ENCODE data around the gene ALG12. TPM values are rescaled to one million over a fixed set of nuclear protein-coding genes. Genes with fewer than 3 reads are reported as not detected.
A peak's percentile ranks its signal among the peaks of the same experiment; 100 is the strongest.
"Not testable (repeated sequence)": the region's sequence is repeated elsewhere in the genome, so short reads cannot be mapped to it uniquely, and the experiment has no call there.

ALG12 gene
- total RNA-seq, 6 donors from 2014 or later: 14.2 to 32.5 (median 22.3) TPM

- peak in 1 of 2 donors; percentile 69 for DNase-seq
- H3K4me3 ChIP-seq: no peak overlapping the region
- peaks cover 21 to 42% (median 26%) of the 10 kb centered on the region in 4 donors for H3K4me1 ChIP-seq
- H3K36me3 ChIP-seq: no peaks in the 10 kb centered on the region
- TF ChIP-seq POLR2A (IDR thresholded peaks at IDR 0.05) (no peak), POLR2AphosphoS5 (IDR thresholded peaks at IDR 0.05) (no peak), CTCF (IDR thresholded peaks at IDR 0.05) (no peak), EP300 (IDR thresholded peaks at IDR 0.05) (no peak)
- H3K27me3 ChIP-seq: no peaks in the 10 kb centered on the region
- 86 to 94% methylated on average over 5 to 19 of the region's 23 CpGs for WGBS, 2 donors
- H3K27ac ChIP-seq: peak overlapping the region in 1 of 4 donors; percentile 82
- no peaks in the 10 kb centered on the region for H3K9me3 ChIP-seq
- no peak for ATAC-seq (ENCODE audit: low FRiP score in 2 of 2)
Measured at GRCh38 chr22:49856343-49856742, 61.9 kb downstream of the ALG12 start.

GRCh38 chr22:49855251-49855911 is 62.9 kb downstream of the ALG12 start:
- Histone ChIP-seq H3K27ac (peak overlapping the region; percentile 63 to 82 (median 78)), H3K36me3 (no peaks in the 10 kb centered on the region), H3K4me3 (peak overlapping the region in 2 of 4 donors; percentile 65 to 79), H3K9me3 (no peaks in the 10 kb centered on the region), H3K27me3 (peaks cover 0 to under 1% (median 0%) of the 10 kb centered on the region in 4 donors), H3K4me1 (peaks cover 21 to 43% (median 26%) of the 10 kb centered on the region in 4 donors)
- peak in 1 of 2 donors; percentile 48 for DNase-seq
- TF ChIP-seq CTCF (IDR thresholded peaks at IDR 0.05) (no peak), EP300 (IDR thresholded peaks at IDR 0.05) (no peak), POLR2AphosphoS5 (IDR thresholded peaks at IDR 0.05) (no peak), POLR2A (IDR thresholded peaks at IDR 0.05) (no peak)
- ATAC-seq (ENCODE audit: low FRiP score in 2 of 2): no peak
- 21 to 25% methylated on average over 9 of the region's 9 CpGs for WGBS, 2 donors

GRCh38 chr22:49853981-49854831 is 64.0 kb downstream of the ALG12 start:
- Histone ChIP-seq H3K4me1 (peaks cover 31 to 55% (median 34%) of the 10 kb centered on the region in 4 donors), H3K27ac (peak overlapping the region; percentile 63 to 82 (median 78)), H3K4me3 (peak overlapping the region; percentile 65 to 82 (median 78)), H3K27me3 (peaks cover 0 to 11% (median 3%) of the 10 kb centered on the region in 4 donors), H3K36me3 (no peaks in the 10 kb centered on the region), H3K9me3 (no peaks in the 10 kb centered on the region)
- 1 to 2% methylated on average over 25 to 26 of the region's 101 CpGs for WGBS, 2 donors
- TF ChIP-seq CTCF (IDR thresholded peaks at IDR 0.05): no peak
- peak in 2 of 4 donors; percentile 15 to 32 for TF ChIP-seq POLR2A (IDR thresholded peaks at IDR 0.05)
- TF ChIP-seq POLR2AphosphoS5 (IDR thresholded peaks at IDR 0.05): peak in 1 of 2 donors; percentile 16
- no peak for TF ChIP-seq EP300 (IDR thresholded peaks at IDR 0.05)
- ATAC-seq (ENCODE audit: low FRiP score in 2 of 2): no peak
- peak in 1 of 2 donors; percentile 39 for DNase-seq

- peak within 1 kb of the TSS; percentile 79 to 86 (median 82) for H3K4me3 ChIP-seq
- 0 to 1% methylated on average over 11 to 62 of the region's 127 CpGs for WGBS, 2 donors
- peak; percentile 98 to 100 for DNase-seq
Measured at GRCh38 chr22:49852898-49853894, 65.0 kb downstream of the ALG12 start, which contains the start of gene ZBED4. TSS of gene ZBED4 (plus strand) at chr22:49853844. CDS start at chr22:49883663, 29,819 bp downstream.

GRCh38 chr22:49852568-49852897 is 65.7 kb downstream of the ALG12 start:
- not testable (repeated sequence) for H3K9me3 ChIP-seq; DNase-seq; ATAC-seq (ENCODE audit: low FRiP score in 2 of 2); H3K36me3 ChIP-seq
- H3K4me1 ChIP-seq: peaks cover 41 to 64% (median 47%) of the 10 kb centered on the region in 4 donors
- peak overlapping the region; percentile 91 to 99 (median 96) for H3K27ac ChIP-seq
- peaks cover 3 to 23% (median 10%) of the 10 kb centered on the region in 4 donors for H3K27me3 ChIP-seq
- WGBS, 2 donors: 51 to 59% methylated on average over 13 of the region's 13 CpGs
- peak overlapping the region in 3 of 4 donors; percentile 79 to 82 (median 82) for H3K4me3 ChIP-seq

More at GRCh38 chr22:49852898-49853894, 65.0 kb downstream of the ALG12 start, which contains the start of gene ZBED4:
- H3K27me3 ChIP-seq: peaks cover 2 to 20% (median 10%) of the 10 kb centered on the region in 4 donors
- TF ChIP-seq EP300 (IDR thresholded peaks at IDR 0.05): peak in 1 of 4 donors; percentile 58
- peak in 3 of 4 donors; percentile 83 to 93 (median 83) for TF ChIP-seq POLR2A (IDR thresholded peaks at IDR 0.05)
- TF ChIP-seq POLR2AphosphoS5 (IDR thresholded peaks at IDR 0.05): peak; percentile 82 to 89
- TF ChIP-seq CTCF (IDR thresholded peaks at IDR 0.05): peak in 1 of 6 experiments; percentile 39
- H3K4me1 ChIP-seq: peaks cover 41 to 59% (median 44%) of the 10 kb centered on the region in 4 donors
- no peaks in the 10 kb centered on the region for H3K9me3 ChIP-seq
- ATAC-seq (ENCODE audit: low FRiP score in 2 of 2): peak; percentile 95 to 97
- peak within 1 kb of the TSS; percentile 91 to 99 (median 96) for H3K27ac ChIP-seq
- H3K36me3 ChIP-seq: no peaks in the 10 kb centered on the region
